ENCODE data around the gene SLC5A9.

The SLC5A9 gene

GRCh38 chr1:48235652-48236051, 13.1 kb downstream of the SLC5A9 start:
- no peak for TF ChIP-seq CTCF (conservative IDR thresholded peaks at IDR 0.05; ENCODE audit: low read length)
- no peak overlapping the region for H3K4me3 ChIP-seq (ENCODE audit: low read length)
- DNase-seq (ENCODE audit: low read depth): no peak

- DNase-seq (ENCODE audit: low read depth): peak; percentile 44
- TF ChIP-seq CTCF (conservative IDR thresholded peaks at IDR 0.05; ENCODE audit: low read length): peak; percentile 76
- no peak overlapping the region for H3K4me3 ChIP-seq (ENCODE audit: low read length)
Observed at GRCh38 chr1:48236716-48237470, 14.4 kb downstream of the SLC5A9 start.

- no peak for TF ChIP-seq CTCF (conservative IDR thresholded peaks at IDR 0.05; ENCODE audit: low read length)
- no peak for DNase-seq (ENCODE audit: low read depth)
- no peak overlapping the region for H3K4me3 ChIP-seq (ENCODE audit: low read length)
Observed at GRCh38 chr1:48242141-48242736, 19.7 kb downstream of the SLC5A9 start.

GRCh38 chr1:48245106-48245505, 22.6 kb downstream of the SLC5A9 start:
- DNase-seq (ENCODE audit: low read depth): no peak
- TF ChIP-seq CTCF (conservative IDR thresholded peaks at IDR 0.05; ENCODE audit: low read length): no peak

GRCh38 chr1:48246727-48247126, 24.2 kb downstream of the SLC5A9 start:
- TF ChIP-seq CTCF (conservative IDR thresholded peaks at IDR 0.05; ENCODE audit: low read length): no peak
- no peak overlapping the region for H3K4me3 ChIP-seq (ENCODE audit: low read length)
- DNase-seq (ENCODE audit: low read depth): no peak

More at GRCh38 chr1:48245106-48245505, 22.6 kb downstream of the SLC5A9 start:
- no peak overlapping the region for H3K4me3 ChIP-seq (ENCODE audit: low read length)

- no peak overlapping the region for H3K4me3 ChIP-seq (ENCODE audit: low read length)
- DNase-seq (ENCODE audit: low read depth): no peak
- no peak for TF ChIP-seq CTCF (conservative IDR thresholded peaks at IDR 0.05; ENCODE audit: low read length)
Observed at GRCh38 chr1:48248356-48248755, 25.8 kb downstream of the SLC5A9 start.

- no peak for DNase-seq (ENCODE audit: low read depth)
- no peak for TF ChIP-seq CTCF (conservative IDR thresholded peaks at IDR 0.05; ENCODE audit: low read length)
- no peak overlapping the region for H3K4me3 ChIP-seq (ENCODE audit: low read length)
Observed at GRCh38 chr1:48249868-48250267, 27.4 kb downstream of the SLC5A9 start.
